Measurements from ENCODE around the gene MBNL1.

The MBNL1 gene, protein sequence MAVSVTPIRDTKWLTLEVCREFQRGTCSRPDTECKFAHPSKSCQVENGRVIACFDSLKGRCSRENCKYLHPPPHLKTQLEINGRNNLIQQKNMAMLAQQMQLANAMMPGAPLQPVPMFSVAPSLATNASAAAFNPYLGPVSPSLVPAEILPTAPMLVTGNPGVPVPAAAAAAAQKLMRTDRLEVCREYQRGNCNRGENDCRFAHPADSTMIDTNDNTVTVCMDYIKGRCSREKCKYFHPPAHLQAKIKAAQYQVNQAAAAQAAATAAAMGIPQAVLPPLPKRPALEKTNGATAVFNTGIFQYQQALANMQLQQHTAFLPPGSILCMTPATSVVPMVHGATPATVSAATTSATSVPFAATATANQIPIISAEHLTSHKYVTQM

GRCh38 chr3:152268555-152269055 lies at the start of gene MBNL1:
Gene MBNL1 (plus strand): TSS chr3:152268929. CDS start chr3:152300194, 31,265 bp downstream.
- DNase-seq = peak; percentile 88

GRCh38 chr3:152219216-152219615 lies 49.5 kb upstream of the MBNL1 start:
- DNase-seq = no peak

GRCh38 chr3:152219769-152220255 lies 48.9 kb upstream of the MBNL1 start:
- DNase-seq = no peak

DNA sequence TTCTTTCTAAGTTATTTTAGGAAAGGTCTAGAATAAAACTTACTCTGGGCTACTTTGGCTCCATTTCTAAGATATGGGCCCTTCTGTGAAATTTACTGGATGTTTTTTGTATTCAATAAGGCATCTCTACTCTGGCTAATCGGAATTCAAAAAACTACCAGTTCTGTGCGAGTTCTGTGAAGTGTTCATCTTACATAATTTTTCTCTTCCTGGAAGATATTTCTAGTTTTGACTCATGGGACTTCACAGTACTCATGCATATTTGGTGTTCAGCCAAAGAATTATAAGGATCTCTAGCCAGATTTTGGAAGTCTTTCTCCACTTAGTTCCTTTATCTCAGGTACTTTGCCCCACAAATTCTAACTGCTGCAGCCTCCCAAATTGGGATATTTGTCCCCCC lies 46.4 kb upstream of the MBNL1 start:
- no peak for DNase-seq

GRCh38 chr3:152225201-152225600 lies 43.5 kb upstream of the MBNL1 start:
- no peak for DNase-seq

- no peak for DNase-seq
Measured at GRCh38 chr3:152226176-152226575, 42.6 kb upstream of the MBNL1 start.

- DNase-seq = no peak
Measured at GRCh38 chr3:152227027-152227426, 41.7 kb upstream of the MBNL1 start.

DNA sequence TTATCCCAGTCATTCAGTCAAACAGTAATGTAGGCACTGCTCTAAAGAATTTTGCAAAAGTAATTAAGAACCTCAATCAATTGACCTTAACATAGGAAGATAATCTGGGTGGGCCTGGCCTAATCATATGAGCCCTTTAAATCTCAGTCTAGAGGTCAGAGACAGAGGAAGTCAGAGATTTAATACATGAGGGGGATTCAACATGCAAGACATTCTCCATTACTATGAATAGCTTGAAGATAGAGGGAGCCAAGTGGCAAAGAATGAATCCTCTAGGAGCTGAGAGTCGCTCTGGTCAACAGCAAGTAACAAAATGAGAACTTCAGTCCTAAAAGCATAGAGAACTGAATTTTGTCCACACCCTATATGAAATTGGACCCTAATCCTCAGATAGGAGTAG lies 39.0 kb upstream of the MBNL1 start:
- DNase-seq = no peak

DNA sequence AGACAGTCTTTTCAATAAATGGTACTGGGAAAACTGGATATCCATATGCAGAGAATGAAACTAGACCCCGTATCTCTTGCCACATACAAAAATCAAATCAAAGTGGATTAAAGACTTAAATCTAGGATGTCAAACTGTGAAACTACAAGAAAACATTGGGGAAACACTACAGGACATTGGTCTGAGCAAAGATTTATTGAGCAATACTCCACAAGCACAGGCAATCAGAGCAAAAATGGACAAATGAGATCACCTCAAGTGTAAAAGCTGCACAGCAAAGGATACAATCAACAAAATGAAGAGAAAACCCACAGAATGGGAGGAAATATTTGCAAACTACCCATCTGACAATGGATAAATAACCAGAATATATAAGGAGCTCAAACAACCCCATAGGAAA lies 38.4 kb upstream of the MBNL1 start:
- DNase-seq = no peak

DNA sequence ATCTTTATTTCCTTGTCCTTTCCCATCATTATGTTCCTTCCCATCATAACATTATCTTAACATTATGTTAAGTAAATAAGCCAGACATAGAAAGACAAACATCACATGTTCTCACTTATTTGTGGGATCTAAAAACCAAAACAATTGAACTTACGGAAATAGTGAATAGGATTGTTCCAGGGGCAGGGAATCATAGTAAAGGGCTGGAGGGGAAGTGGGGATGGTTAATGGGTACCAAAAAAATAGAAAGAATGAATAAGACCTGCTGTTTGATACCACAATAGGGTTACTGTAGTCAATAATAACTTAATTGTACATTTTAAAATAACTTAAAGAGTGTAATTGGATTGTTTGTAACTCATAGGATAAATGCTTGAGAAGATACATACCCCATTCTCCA lies 36.7 kb upstream of the MBNL1 start:
- DNase-seq = no peak

DNA sequence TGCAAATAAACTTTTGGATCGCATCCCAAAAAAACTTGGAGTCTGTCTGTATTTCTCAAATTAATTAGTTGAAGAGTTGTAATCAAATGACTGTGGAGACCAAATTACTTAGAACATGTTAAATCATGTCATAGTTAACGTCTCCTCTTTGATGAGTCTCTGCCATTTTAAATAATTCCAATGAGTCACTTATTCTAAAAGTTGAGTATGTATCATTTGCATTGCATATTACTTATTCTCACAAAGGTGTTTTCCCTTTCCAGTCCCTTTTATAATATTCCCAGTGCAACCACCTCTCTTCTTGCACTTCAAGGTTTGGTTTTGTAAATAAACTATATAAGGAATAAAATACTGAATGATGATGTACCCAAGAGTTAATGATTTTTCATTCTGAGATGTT lies 36.0 kb upstream of the MBNL1 start:
- no peak for DNase-seq

DNA sequence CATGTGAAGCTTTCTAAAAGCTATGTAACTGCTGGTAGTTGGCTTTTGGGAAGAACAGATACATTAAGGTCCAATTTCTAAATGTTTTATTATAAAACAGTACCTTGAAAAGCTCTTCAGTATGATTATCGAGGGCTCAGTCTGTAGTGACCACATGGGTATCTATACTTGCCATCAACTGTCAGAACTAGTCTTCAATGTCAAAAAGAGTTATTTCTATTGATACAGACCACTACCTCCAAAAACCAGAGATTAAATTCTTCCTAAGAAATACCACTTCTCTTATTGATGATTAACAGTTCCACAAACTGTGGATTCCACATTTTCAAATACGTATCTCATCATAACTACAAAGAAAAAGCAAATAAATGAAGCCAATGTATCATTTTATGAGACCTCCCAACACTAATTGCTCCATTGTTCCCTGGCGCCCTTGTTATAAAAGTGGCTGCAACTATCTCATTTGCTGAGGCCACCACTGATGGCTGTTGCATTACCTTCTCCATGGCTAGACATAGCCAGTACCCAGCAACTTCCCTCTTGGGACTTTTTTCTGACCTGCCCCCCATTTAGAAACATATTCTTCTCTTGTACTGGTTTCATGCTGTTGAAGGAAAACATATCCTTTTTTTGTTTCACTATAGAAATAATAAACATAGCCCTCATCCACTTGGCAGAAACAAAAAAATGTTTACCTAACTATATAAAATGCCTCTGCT lies 33.9 kb upstream of the MBNL1 start:
- no peak for DNase-seq

DNA sequence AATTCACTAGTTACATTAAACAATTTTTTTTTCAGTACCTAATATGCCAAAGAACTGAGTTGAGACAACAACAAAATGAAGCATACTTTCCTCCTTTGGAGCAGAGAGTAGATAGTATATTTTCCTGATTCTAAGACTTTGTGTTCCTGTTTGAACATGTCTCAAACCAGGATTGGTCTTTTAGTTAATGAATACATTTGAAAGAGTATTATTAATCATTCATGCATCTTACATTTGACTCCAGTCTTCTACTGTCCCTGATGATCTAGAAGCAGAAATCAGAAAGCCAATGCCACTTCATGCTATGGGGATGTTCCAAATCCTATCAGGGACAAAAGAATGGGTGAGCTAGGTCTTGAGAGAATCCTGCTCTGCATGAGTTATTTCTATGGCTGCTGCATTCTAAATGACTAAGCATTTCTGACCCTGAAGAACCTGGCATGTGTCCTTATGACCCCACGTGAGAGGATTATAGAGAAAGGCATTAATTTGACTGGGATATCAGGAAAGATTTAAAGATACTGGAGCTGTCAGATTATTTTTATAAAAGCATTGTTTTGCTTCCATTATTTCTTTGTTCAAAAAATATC lies 32.9 kb upstream of the MBNL1 start:
- DNase-seq = no peak

DNA sequence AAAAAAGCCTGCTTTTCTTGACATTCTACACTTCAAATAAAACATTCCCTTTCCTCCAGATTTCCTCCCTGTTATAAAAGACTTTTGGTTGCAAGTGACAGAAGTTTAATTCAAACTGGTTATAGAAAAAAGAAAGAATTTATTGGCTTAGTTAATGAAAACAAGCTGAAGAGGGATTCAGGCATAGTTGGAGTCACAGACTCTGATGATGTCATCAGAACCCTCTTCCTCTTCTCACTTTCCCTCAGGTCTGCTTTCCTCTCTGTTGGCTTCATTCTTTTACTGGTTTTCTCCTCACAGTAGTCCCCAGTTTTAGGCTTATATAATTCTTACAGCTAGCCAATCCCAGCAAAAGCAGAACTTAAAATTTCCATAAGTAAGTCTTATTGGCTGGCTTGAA lies 32.0 kb upstream of the MBNL1 start:
- no peak for DNase-seq

DNA sequence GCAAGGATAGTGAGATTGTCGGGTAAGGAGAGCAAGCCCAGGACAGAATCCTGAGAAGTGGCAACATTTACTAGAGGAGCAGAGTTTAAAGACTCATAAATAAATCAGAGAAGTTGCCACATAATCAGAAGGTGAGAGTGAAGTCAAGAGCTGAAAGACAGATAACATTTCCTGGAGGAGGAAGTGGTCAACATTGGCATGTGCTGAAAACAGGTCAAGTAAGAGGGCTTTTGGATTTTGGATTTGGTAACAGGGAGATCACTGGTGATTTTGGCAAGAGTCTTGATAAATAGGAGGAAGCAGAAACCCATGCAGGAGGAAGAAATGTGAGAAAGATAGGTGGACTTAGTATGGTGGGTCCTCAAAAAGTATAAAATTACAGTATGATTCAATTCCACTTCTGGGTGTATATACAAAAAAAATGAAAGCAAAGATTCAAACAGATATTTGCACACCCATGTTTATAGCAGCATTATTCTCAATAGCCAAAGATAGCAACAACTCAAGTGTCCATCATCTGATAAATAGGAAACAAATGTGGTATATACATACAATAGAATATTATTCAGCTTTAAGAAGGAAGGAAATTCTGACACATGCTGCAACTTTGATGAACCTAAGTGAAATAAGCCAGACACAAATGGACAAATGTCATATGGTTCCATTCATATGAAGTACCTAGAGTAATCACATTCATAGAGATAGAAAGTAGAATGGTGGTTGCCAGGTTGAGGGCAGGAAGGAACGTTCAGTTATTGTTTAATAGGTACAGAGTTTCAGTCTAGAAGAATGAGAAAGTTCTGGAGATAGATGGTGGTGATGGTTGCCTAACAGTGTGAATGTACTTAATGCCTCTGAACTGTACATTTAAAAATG lies 27.3 kb upstream of the MBNL1 start:
- no peak for DNase-seq

- no peak for DNase-seq
Measured at GRCh38 chr3:152243301-152243711, 25.4 kb upstream of the MBNL1 start.

GRCh38 chr3:152243721-152244516 lies 24.8 kb upstream of the MBNL1 start:
- DNase-seq = peak; percentile 58 to 63

DNA sequence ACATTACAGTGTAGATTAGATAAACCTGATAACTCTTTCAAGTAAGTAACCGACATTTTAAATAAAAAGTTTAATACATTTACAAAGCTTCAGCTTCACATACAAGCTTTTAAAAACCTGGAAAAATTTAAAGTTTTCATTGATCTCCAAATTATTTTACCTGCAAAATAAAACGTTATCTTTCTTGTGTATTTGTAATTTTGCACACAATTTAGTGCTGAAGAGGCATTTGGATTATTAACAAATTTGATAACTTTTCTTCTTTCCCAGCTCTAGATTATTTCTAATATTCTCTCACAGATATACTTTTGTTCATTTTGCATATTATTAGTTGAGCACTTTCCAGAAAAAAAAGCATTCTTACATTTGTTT lies 24.2 kb upstream of the MBNL1 start:
- DNase-seq = no peak

DNA sequence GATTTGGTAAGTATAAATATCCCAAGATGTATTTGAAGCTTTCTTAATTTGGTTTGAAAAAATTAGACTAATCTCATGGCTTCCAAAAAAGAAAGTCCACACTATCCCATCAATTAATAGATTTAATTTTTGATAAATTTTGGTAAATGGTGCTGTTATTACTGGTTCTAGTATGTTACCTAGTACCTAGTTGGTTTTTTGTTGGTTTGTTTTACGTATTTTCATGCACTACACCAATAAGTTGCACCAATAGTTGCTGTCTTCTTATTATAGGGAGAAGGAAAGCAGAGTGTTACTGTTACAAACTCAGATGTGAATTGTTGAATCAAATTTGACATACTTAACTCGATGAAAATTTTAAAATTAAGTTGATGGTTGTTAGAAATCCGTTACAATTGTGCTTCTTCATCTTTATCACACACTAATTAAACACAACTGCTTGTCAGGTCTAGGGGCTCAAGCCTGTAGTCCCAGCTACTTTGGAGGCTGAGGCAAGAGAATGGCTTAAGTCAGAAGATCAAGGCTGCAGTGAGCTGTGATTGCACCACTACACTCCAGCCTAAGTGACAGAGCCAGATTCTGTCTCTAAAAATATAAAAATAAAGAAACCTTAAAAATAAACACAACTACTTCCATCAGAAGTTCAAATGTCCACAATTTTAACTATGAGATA lies 23.1 kb upstream of the MBNL1 start:
- DNase-seq = no peak

DNA sequence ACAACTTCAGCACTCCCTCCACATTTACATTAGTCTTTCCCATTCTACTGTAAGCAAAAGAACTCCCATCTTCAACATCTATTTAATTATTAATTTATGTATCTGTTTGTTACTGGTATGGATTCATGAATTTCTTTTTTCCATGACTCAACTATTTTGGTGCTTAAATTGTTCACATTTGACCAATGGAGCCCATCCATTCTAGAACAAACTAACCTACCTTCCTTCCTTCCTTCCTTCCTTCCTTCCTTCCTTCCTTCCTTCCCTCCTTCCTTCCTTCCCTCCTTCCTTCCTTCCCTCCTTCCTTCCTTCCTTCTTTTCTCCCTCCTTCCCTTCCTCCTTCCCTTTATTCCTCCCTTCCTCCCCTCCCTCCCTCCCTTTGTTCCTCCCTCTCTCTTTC lies 16.8 kb upstream of the MBNL1 start:
- no peak for DNase-seq

DNA sequence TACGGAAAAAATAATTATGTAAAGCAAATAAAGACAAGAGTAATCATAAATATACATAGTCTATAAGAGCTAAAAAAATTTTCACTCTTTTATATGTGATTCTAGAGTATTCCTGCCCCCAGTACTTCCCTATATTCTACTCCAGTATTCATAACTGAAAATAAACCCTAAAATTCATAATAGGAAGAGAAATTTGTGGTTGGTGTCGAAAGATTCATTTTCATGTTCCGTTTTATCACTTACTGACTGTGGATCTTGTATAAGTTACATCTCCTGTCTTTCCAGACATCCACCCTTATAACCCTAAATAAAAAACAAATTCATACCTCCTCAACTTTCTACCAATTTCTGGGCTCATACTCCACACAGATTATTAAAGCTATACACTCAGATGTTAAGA lies 16.0 kb upstream of the MBNL1 start:
- DNase-seq = no peak
